Measurements from ENCODE around the gene LYRM1.
"Not testable (repeated sequence)": the region's sequence is repeated elsewhere in the genome, so short reads cannot be mapped to it uniquely, and the experiment has no call there.

The LYRM1 gene

GRCh38 chr16:20940871-20941635, 40.5 kb downstream of the LYRM1 start:
- DNase-seq, result no peak

GRCh38 chr16:20941636-20941926, 41.0 kb downstream of the LYRM1 start:
- DNase-seq, result no peak

- no peak for DNase-seq
These were observed 41.7 kb downstream of the LYRM1 start for GRCh38 chr16:20942256-20942655.

GRCh38 chr16:20944861-20945574, 44.4 kb downstream of the LYRM1 start:
- peak; percentile 43 for DNase-seq

GRCh38 chr16:20945575-20945875, 45.0 kb downstream of the LYRM1 start:
- DNase-seq, result not testable (repeated sequence)

GRCh38 chr16:20946015-20946629, 45.6 kb downstream of the LYRM1 start:
- no peak for DNase-seq

- DNase-seq, result no peak
These were observed 47.9 kb downstream of the LYRM1 start for GRCh38 chr16:20948444-20948843.

GRCh38 chr16:20949660-20950059, 49.1 kb downstream of the LYRM1 start:
- no peak for DNase-seq

GRCh38 chr16:20950294-20950693, 49.7 kb downstream of the LYRM1 start:
- no peak for DNase-seq

GRCh38 chr16:20952139-20952920, 51.8 kb downstream of the LYRM1 start:
- DNase-seq, result no peak

GRCh38 chr16:20954574-20954973, 54.0 kb downstream of the LYRM1 start:
- DNase-seq, result no peak

GRCh38 chr16:20956319-20956718, 55.7 kb downstream of the LYRM1 start:
- no peak for DNase-seq

GRCh38 chr16:20957153-20957552, 56.6 kb downstream of the LYRM1 start:
- no peak for DNase-seq

GRCh38 chr16:20960899-20961298, 60.3 kb downstream of the LYRM1 start:
- no peak for DNase-seq

- no peak for DNase-seq
These were observed 68.2 kb downstream of the LYRM1 start for GRCh38 chr16:20968765-20969164.

GRCh38 chr16:20969386-20969785, 68.8 kb downstream of the LYRM1 start:
- DNase-seq, result no peak

- DNase-seq, result no peak
These were observed 70.8 kb downstream of the LYRM1 start for GRCh38 chr16:20971401-20971800.

GRCh38 chr16:20973201-20973600, 72.6 kb downstream of the LYRM1 start:
- not testable (repeated sequence) for DNase-seq
